Mesenchymal stem cell (in vitro differentiated cells and primary cell): ENCODE measurements around the gene HPCAL1.
"Not testable (repeated sequence)": the region's sequence is repeated elsewhere in the genome, so short reads cannot be mapped to it uniquely, and the experiment has no call there.

Experiments used
- DNase-seq: peaks from one replicate; pipeline ENCODE4 v3.0.0-alpha.2; 2013
- H2AFZ ChIP-seq: one replicate; pipeline ENCODE4 v1.6.1; 2013; ENCODE audit warnings: low read depth, mild to moderate bottlenecking, control low read depth, inconsistent platforms, low read length, moderate library complexity
- H2AK5ac ChIP-seq: 2 replicates; pipeline ENCODE4 v1.6.1; 2013; ENCODE audit warnings: low read length, moderate library complexity, mild to moderate bottlenecking, inconsistent platforms; ENCODE audit not compliant: severe bottlenecking
- H2BK120ac ChIP-seq: one replicate; pipeline ENCODE4 v1.6.1; 2013; ENCODE audit warnings: low read depth, mild to moderate bottlenecking, inconsistent platforms, low read length, moderate library complexity
- H2BK12ac ChIP-seq, 2 experiments: one replicate each; pipeline ENCODE4 v1.6.1; 2013; ENCODE audit warnings: inconsistent platforms in 2 of 2, low read length in 2 of 2, mild to moderate bottlenecking in 2 of 2, moderate library complexity in 2 of 2, control low read depth in 1 of 2
- H2BK15ac ChIP-seq: one replicate; pipeline ENCODE4 v1.6.1; 2013; ENCODE audit warnings: mild to moderate bottlenecking, low read depth, inconsistent platforms; ENCODE audit not compliant: poor library complexity, severe bottlenecking
- H2BK5ac ChIP-seq: 2 replicates; pipeline ENCODE4 v1.6.1; 2013; ENCODE audit warnings: low read depth, mild to moderate bottlenecking, low read length, control low read depth, inconsistent platforms; ENCODE audit not compliant: poor library complexity, severe bottlenecking
- H3K14ac ChIP-seq, 2 experiments: one replicate each; pipeline ENCODE4 v1.6.1; 2013; ENCODE audit warnings: inconsistent platforms in 2 of 2, low read length in 2 of 2, control low read depth in 1 of 2, mild to moderate bottlenecking in 1 of 2, moderate library complexity in 1 of 2
- H3K18ac ChIP-seq, 2 experiments: one replicate each; pipeline ENCODE4 v1.6.1; 2013; ENCODE audit warnings: inconsistent platforms in 2 of 2, low read length in 2 of 2, control low read depth in 1 of 2, low read depth in 1 of 2, mild to moderate bottlenecking in 1 of 2
- H3K23ac ChIP-seq, 2 experiments: one replicate each; pipeline ENCODE4 v1.6.1; 2013; ENCODE audit warnings: inconsistent platforms in 2 of 2, low read length in 2 of 2, mild to moderate bottlenecking in 2 of 2, moderate library complexity in 2 of 2, control low read depth in 1 of 2
- H3K27ac ChIP-seq: 2 replicates; pipeline ENCODE4 v1.5.1; 2013; ENCODE audit warnings: mild to moderate bottlenecking, moderate library complexity, low read length, control low read depth, inconsistent platforms; ENCODE audit not compliant: poor library complexity, severe bottlenecking
- H3K27me3 ChIP-seq, 2 experiments: 2 replicates each; pipeline versions ENCODE4 v1.6.1 to v1.7.0; 2013; ENCODE audit warnings: low read length in 2 of 2, mild to moderate bottlenecking in 2 of 2, moderate library complexity in 2 of 2, control low read depth in 1 of 2, inconsistent platforms in 1 of 2; ENCODE audit not compliant: control insufficient read depth in 1 of 2, insufficient read depth in 1 of 2
- H3K36me3 ChIP-seq, 2 experiments: 2 replicates each; pipeline versions ENCODE4 v1.6.1 to v1.7.0; 2013; ENCODE audit warnings: low read length in 2 of 2, control low read depth in 1 of 2, inconsistent platforms in 1 of 2, low read depth in 1 of 2, mild to moderate bottlenecking in 1 of 2; ENCODE audit not compliant: insufficient read depth in 2 of 2, control insufficient read depth in 1 of 2
- H3K4ac ChIP-seq, 2 experiments: one replicate each; pipeline ENCODE4 v1.6.1; 2013; ENCODE audit warnings: inconsistent platforms in 2 of 2, low read length in 2 of 2, mild to moderate bottlenecking in 2 of 2, moderate library complexity in 2 of 2, control low read depth in 1 of 2, low read depth in 1 of 2
- H3K4me1 ChIP-seq: 2 replicates; pipeline ENCODE4 v1.6.1; 2013; ENCODE audit warnings: low read depth, low read length, control low read depth; ENCODE audit not compliant: control insufficient read depth, insufficient read depth
- H3K4me2 ChIP-seq: 2 replicates; pipeline ENCODE4 v1.6.1; 2013; ENCODE audit warnings: low read length, mild to moderate bottlenecking, inconsistent platforms; ENCODE audit not compliant: poor library complexity, severe bottlenecking
- H3K4me3 ChIP-seq, 2 experiments: 2 replicates each; pipeline versions ENCODE4 v1.5.1 to v1.7.0; 2013; ENCODE audit warnings: low read length in 2 of 2, mild to moderate bottlenecking in 2 of 2, control low read depth in 1 of 2, low read depth in 1 of 2; ENCODE audit not compliant: insufficient read depth in 1 of 2
- H3K79me1 ChIP-seq: replicated peaks from 2 replicates; pipeline ENCODE4 v1.6.1; 2013; ENCODE audit warnings: mild to moderate bottlenecking, control low read depth, low read length, inconsistent platforms; ENCODE audit not compliant: poor library complexity, severe bottlenecking
- H3K9ac ChIP-seq: 2 replicates; pipeline ENCODE4 v1.7.0; 2013; ENCODE audit warnings: mild to moderate bottlenecking, low read length, moderate library complexity
- H3K9me3 ChIP-seq: 2 replicates; pipeline ENCODE4 v1.7.0; 2013; ENCODE audit warnings: mild to moderate bottlenecking, low read length; ENCODE audit not compliant: control insufficient read depth
- H4K8ac ChIP-seq: one replicate; pipeline ENCODE4 v1.6.1; 2013; ENCODE audit warnings: inconsistent platforms, mild to moderate bottlenecking, low read length, moderate library complexity
- H4K91ac ChIP-seq: one replicate; pipeline ENCODE4 v1.6.1; 2013; ENCODE audit warnings: mild to moderate bottlenecking, low read length, inconsistent platforms
- WGBS: methylation state at CpG from one replicate; pipeline ENCODE4 v1.1.7; 2013; ENCODE audit warnings: mixed read lengths; 5-methylcytosine and 5-hydroxymethylcytosine counted together

HPCAL1 gene

DNA sequence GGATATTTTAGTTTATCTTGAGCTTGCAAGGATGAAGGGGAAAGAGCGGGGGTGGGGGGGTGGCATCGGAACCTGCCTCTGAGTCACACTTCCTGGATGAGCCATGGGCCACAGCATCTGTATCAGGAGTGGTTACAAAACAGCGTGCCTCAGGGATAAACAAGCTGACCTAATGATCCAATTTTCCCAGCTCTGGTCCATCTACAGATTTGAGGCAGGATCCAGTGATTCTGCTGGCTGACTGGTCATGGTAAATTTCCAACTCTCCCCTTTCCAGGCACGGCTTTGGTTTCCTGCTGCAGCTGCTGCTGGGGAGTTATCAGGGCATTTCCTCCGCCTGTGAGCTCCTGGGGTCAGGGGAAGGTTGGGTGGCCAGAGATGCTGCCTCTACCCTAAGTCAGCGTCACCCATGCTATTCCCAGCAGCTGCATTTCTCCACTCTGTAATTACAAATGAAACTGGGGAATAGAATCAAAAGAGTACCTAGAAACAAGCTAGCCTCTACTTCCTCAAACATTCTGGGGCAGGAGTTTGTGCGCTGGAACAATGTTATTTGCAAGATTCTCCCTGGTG is 4.7 kb upstream of the HPCAL1 start:
- H3K4me2 ChIP-seq = no peak overlapping the region
- H3K4me3 ChIP-seq = no peak overlapping the region
- H3K79me1 ChIP-seq = peaks cover under 1% of the 10 kb centered on the region
- peaks cover 8% of the 10 kb centered on the region for H3K4me1 ChIP-seq
- WGBS = 0% methylated on average over 3 of the region's 7 CpGs
- H3K9ac ChIP-seq = peak overlapping the region; percentile 28
- peak overlapping the region; percentile 27 for H2BK120ac ChIP-seq
- H2AK5ac ChIP-seq = no peak overlapping the region
- no peaks in the 10 kb centered on the region for H3K36me3 ChIP-seq
- no peak overlapping the region for H4K91ac ChIP-seq
- peak overlapping the region; percentile 61 for H3K27ac ChIP-seq
- H3K4ac ChIP-seq = peak overlapping the region in 1 of 2 experiments; percentile 38
- H3K27me3 ChIP-seq = no peaks in the 10 kb centered on the region
- no peak overlapping the region for H2BK5ac ChIP-seq
- H3K9me3 ChIP-seq = peaks cover 17% of the 10 kb centered on the region
- no peak overlapping the region for H2AFZ ChIP-seq
- H4K8ac ChIP-seq = peak overlapping the region; percentile 50
- H3K18ac ChIP-seq = peak overlapping the region in 1 of 2 experiments; percentile 90
- peak; percentile 97 for DNase-seq
- no peak overlapping the region for H3K23ac ChIP-seq
- H2BK12ac ChIP-seq = peak overlapping the region in 1 of 2 experiments; percentile 35
- no peak overlapping the region for H2BK15ac ChIP-seq
- H3K14ac ChIP-seq = no peak overlapping the region

DNA sequence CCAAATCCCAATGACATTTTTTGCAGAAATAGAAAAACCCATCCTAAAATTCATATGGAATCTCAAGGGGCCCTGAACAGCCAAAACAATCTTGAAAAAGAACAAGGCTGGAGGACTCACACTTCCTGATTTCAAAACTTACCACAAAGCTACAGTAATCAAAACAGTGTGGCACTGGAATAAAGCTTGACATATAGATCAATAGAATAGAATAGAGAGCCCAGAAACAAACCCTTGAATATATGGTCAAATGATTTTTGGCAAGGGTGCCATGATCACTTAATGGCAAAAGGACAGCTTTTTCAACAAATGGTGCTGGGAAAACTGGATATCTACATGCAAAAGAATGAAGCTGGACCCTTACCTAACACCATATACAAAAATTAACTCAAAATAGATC is 3.9 kb upstream of the HPCAL1 start:
- H3K4me2 ChIP-seq, H3K9me3 ChIP-seq, H3K23ac ChIP-seq, H4K8ac ChIP-seq, H4K91ac ChIP-seq, H3K4ac ChIP-seq, H3K36me3 ChIP-seq, H2BK120ac ChIP-seq, H3K27ac ChIP-seq, H2BK5ac ChIP-seq, H2AK5ac ChIP-seq, H3K4me3 ChIP-seq, H3K14ac ChIP-seq, H2AFZ ChIP-seq, H2BK12ac ChIP-seq, H3K18ac ChIP-seq, DNase-seq, H3K79me1 ChIP-seq, H2BK15ac ChIP-seq, H3K27me3 ChIP-seq: not testable (repeated sequence)
- H3K9ac ChIP-seq = peak overlapping the region; percentile 28
- H3K4me1 ChIP-seq = peaks cover 14% of the 10 kb centered on the region

DNA sequence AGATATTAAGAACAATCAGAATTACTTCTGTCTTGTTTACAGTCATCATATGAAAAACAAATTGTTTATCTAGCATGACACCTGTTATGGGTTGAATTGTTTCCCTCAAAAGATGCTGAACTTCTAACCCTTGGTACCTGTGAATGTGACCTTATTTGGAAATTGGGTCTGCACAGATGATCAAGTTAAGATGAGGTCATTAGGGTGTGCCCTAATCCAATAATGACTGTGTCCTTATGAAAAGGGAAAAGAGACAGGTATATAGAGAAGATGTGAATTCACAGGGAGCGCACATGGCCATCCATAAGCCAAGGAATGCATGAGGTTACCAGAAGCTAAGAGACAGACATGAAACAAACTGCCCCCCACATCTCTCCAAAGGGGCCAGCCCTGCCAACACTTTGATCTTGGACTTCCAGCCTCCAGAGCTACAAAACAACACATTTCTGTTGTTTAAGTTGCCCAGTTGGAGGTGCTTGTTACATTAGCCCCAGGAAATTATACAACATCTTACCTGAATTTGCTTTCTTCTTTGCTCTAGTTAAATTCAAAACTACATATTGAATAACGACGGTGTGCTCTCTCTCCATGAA is 2.3 kb upstream of the HPCAL1 start:
- no peak overlapping the region for H2BK120ac ChIP-seq
- no peaks in the 10 kb centered on the region for H3K9me3 ChIP-seq
- no peak overlapping the region for H2AFZ ChIP-seq
- no peak overlapping the region for H2BK5ac ChIP-seq
- peaks cover 25% of the 10 kb centered on the region for H3K4me1 ChIP-seq
- DNase-seq = no peak
- H2BK12ac ChIP-seq = no peak overlapping the region
- no peak overlapping the region for H4K8ac ChIP-seq
- 96% methylated on average over 3 of the region's 3 CpGs for WGBS
- H3K36me3 ChIP-seq = no peaks in the 10 kb centered on the region
- no peak overlapping the region for H2BK15ac ChIP-seq
- no peak overlapping the region for H3K27ac ChIP-seq
- no peak overlapping the region for H3K4me3 ChIP-seq
- H3K14ac ChIP-seq = no peak overlapping the region
- H3K27me3 ChIP-seq = no peaks in the 10 kb centered on the region
- no peak overlapping the region for H3K4ac ChIP-seq
- H2AK5ac ChIP-seq = no peak overlapping the region
- peaks cover 14% of the 10 kb centered on the region for H3K79me1 ChIP-seq
- H4K91ac ChIP-seq = no peak overlapping the region
- no peak overlapping the region for H3K18ac ChIP-seq
- no peak overlapping the region for H3K23ac ChIP-seq
- H3K4me2 ChIP-seq = no peak overlapping the region
- no peak overlapping the region for H3K9ac ChIP-seq

DNA sequence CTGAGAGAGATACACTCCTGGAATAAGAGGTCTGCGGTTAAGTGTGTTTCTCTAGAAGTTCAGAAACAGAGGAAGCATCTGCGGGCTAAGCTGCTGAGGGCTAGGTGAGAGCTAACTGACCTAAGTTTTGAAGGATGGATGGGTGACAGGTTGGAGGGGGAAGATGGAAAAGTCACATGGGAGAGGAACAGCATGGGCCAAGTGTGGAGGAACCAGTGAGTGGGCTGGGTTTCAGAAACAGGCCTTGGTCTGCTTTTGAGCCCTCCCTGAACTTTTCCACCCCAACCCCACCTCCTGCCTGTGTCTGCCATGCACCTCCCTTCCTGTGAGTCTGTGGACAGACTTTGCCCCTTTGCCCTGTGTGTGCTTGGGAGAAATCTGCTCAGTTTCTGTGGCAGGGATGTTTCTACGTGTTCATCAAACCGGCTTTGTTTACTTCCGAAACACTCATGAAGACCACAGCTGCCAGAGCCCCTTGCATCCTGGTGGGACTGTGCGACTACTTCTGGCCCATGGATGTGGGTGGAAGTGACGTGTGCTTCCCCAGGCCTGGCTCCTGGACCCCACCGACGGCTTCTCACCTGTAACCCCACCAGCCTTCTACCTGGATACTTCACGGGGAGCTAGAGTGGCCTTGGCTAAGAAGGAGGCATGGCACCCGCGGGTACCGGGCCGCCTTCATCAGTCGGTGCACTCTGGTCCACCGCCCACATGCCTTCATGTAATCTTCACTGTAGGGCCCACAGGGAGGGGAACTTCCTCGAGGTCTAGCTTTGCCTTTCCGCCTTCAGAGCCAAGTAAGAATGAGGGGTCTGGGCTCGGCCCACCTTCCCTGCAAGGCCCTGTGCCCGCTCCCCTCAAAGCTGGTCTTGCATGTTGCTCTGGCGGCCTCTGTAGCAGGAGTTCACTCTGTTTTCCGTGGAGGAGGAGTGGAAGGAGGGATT is 1.4 kb upstream of the HPCAL1 start:
- H3K27me3 ChIP-seq = no peaks in the 10 kb centered on the region
- peaks cover 25% of the 10 kb centered on the region for H3K4me1 ChIP-seq
- H3K36me3 ChIP-seq = no peaks in the 10 kb centered on the region
- no peak overlapping the region for H3K23ac ChIP-seq
- H2BK15ac ChIP-seq = no peak overlapping the region
- H2BK12ac ChIP-seq = peak overlapping the region in 1 of 2 experiments; percentile 70
- H2BK5ac ChIP-seq = no peak overlapping the region
- no peak overlapping the region for H3K4me2 ChIP-seq
- DNase-seq = no peak
- no peaks in the 10 kb centered on the region for H3K9me3 ChIP-seq
- H4K8ac ChIP-seq = peak overlapping the region; percentile 22
- H2AFZ ChIP-seq = no peak overlapping the region
- peak overlapping the region; percentile 50 to 88 for H3K18ac ChIP-seq
- H2BK120ac ChIP-seq = no peak overlapping the region
- peaks cover 17% of the 10 kb centered on the region for H3K79me1 ChIP-seq
- H3K9ac ChIP-seq = no peak overlapping the region
- no peak overlapping the region for H3K4me3 ChIP-seq
- peak overlapping the region; percentile 13 for H2AK5ac ChIP-seq
- no peak overlapping the region for H3K27ac ChIP-seq
- H4K91ac ChIP-seq = peak overlapping the region; percentile 92
- 92% methylated on average over 22 of the region's 22 CpGs for WGBS
- peak overlapping the region; percentile 57 to 64 for H3K4ac ChIP-seq
- H3K14ac ChIP-seq = peak overlapping the region in 1 of 2 experiments; percentile 63
